NT2/D1 (cell line): ENCODE data around the gene HIGD1A.

ENCODE experiments used
- YY1 ChIP-seq: IDR thresholded peaks from 2 replicates; pipeline ENCODE4 v1.6.1; 2011; ENCODE audit not compliant: insufficient read length, insufficient read depth
- ZNF274 ChIP-seq: IDR thresholded peaks from 2 replicates; pipeline ENCODE4 v1.6.1; 2011; ENCODE audit warnings: mild to moderate bottlenecking, low read depth, low read length

GRCh38 chr3:42815826-42816225, 11.5 kb upstream of the HIGD1A start:
- TF ChIP-seq YY1: no peak
- TF ChIP-seq ZNF274: no peak
